HCT116 (cell line): ENCODE results near the gene FOXP1. TPM values are rescaled to one million over a fixed set of nuclear protein-coding genes. Genes with fewer than 3 reads are reported as not detected.

ENCODE experiments used
- ATAC-seq: fragments of 200-7000 bp; cut with Tn5 transposase; 2 replicates; pipeline ENCODE4 v1.9.1; 2020; ENCODE audit warnings: mild to moderate bottlenecking, moderate library complexity
- BruUV-seq: library from RNA; stranded (reverse); fragments of 400-500 nt; replicated peaks from 2 replicates; lab custom pipeline; 2021; lab: Mats Ljungman, UMichigan
- CTCF ChIA-PET: fragments of 300-600 bp; sonication (Branson Sonifier 250); formaldehyde crosslinking; loops from one replicate; lab custom pipeline; 2021; ENCODE audit warnings: antibody characterized with exemption; lab: Charles Lee
- POLR2A ChIA-PET: fragments of 300-600, 350-600 bp; sonication (Branson Sonifier 250); formaldehyde crosslinking; loops from one replicate; lab custom pipeline; 2021; ENCODE audit warnings: antibody characterized with exemption; lab: Charles Lee
- RAD21 ChIA-PET, 2 experiments: fragments of 300-600 bp; sonication (Branson Sonifier 250); formaldehyde crosslinking; loops; one replicate each; lab custom pipeline; 2023; ENCODE audit warnings: low total read pairs in 2 of 2; ENCODE audit not compliant: uncharacterized antibody in 2 of 2, unreplicated experiment in 2 of 2, low non-redundant PET in 1 of 2; lab: Charles Lee
- DNase-seq: peaks from one replicate; pipeline ENCODE4 v3.0.0-alpha.2; 2010; ENCODE audit warnings: low read depth, low spot score
- H2AFZ ChIP-seq: fragments of 200-600 bp; shearing (Covaris generic), sonication (generic); 2 replicates; pipeline ENCODE4 v1.6.1; 2017; ENCODE audit warnings: low read depth, mixed run types, mixed read lengths, antibody characterized with exemption, low read length; ENCODE audit not compliant: poor library complexity, severe bottlenecking
- H3K27ac ChIP-seq: 2 replicates; pipeline ENCODE4 v1.5.1; 2012; ENCODE audit warnings: low read depth, low read length
- H3K27me3 ChIP-seq: fragments of 200-600 bp; sonication (generic); 2 replicates; pipeline ENCODE4 v1.6.1; 2016; ENCODE audit warnings: mixed run types, low read length, mixed read lengths; ENCODE audit not compliant: insufficient read depth
- H3K36me3 ChIP-seq, 2 experiments: fragments of 200-500 bp in 1 of 2; fragments of 200-600 bp in 1 of 2; sonication (Bioruptor generic) in 1 of 2; sonication (generic) in 1 of 2; 2 replicates each; pipeline versions ENCODE4 v1.5.1 to v1.6.1; 2014 to 2016; ENCODE audit warnings: low read length in 2 of 2, inconsistent platforms in 1 of 2, mixed read lengths in 1 of 2, mixed run types in 1 of 2; ENCODE audit not compliant: insufficient read depth in 2 of 2, control insufficient read depth in 1 of 2
- H3K4me1 ChIP-seq, 2 experiments: fragments of 200-600 bp in 1 of 2; sonication (generic) in 1 of 2; 2 replicates each; pipeline versions ENCODE4 v1.5.1 to v1.6.1; 2012 to 2017; ENCODE audit warnings: low read length in 2 of 2, inconsistent platforms in 1 of 2, mild to moderate bottlenecking in 1 of 2, mixed read lengths in 1 of 2, mixed run types in 1 of 2, moderate library complexity in 1 of 2; ENCODE audit not compliant: insufficient read depth in 2 of 2, control insufficient read depth in 1 of 2
- H3K4me2 ChIP-seq: fragments of 200-600 bp; sonication (generic); 2 replicates; pipeline ENCODE4 v1.6.1; 2017; ENCODE audit warnings: mixed run types, low read length, mixed read lengths
- H3K4me3 ChIP-seq, 2 experiments: fragments of 200-600 bp in 1 of 2; sonication (generic) in 1 of 2; replicated peaks in 1 of 2; 2 replicates each; pipeline ENCODE4 v1.5.1; 2011 to 2016; ENCODE audit warnings: low read length in 2 of 2, control low read depth in 1 of 2, low read depth in 1 of 2, mild to moderate bottlenecking in 1 of 2, mixed read lengths in 1 of 2, mixed run types in 1 of 2
- H3K79me2 ChIP-seq: fragments of 200-600 bp; sonication (generic); 2 replicates; pipeline ENCODE4 v1.6.1; 2017; ENCODE audit warnings: mild to moderate bottlenecking, mixed run types, low read length, moderate library complexity, mixed read lengths; ENCODE audit not compliant: insufficient read depth
- H3K9ac ChIP-seq: fragments of 200-600 bp; sonication (generic); 2 replicates; pipeline ENCODE4 v1.6.1; 2016; ENCODE audit warnings: low read length, mixed read lengths
- H3K9me2 ChIP-seq: fragments of 200-600 bp; sonication (generic), shearing (Covaris generic); 2 replicates; pipeline ENCODE4 v1.6.1; 2017; ENCODE audit warnings: mixed run types, mild to moderate bottlenecking, moderate library complexity; ENCODE audit not compliant: insufficient read depth
- H3K9me3 ChIP-seq, 2 experiments: fragments of 200-500 bp in 1 of 2; fragments of 200-600 bp in 1 of 2; sonication (Bioruptor generic) in 1 of 2; sonication (generic) in 1 of 2; 2 replicates each; pipeline ENCODE4 v1.6.1; 2014 to 2017; ENCODE audit warnings: low read length in 2 of 2, mixed read lengths in 2 of 2, inconsistent platforms in 1 of 2, low read depth in 1 of 2, mild to moderate bottlenecking in 1 of 2, mixed run types in 1 of 2, moderate library complexity in 1 of 2; ENCODE audit not compliant: control insufficient read depth in 1 of 2, insufficient read depth in 1 of 2
- H4K20me1 ChIP-seq: fragments of 200-600 bp; sonication (generic), shearing (Covaris generic); 2 replicates; pipeline ENCODE4 v1.6.1; 2017; ENCODE audit warnings: mixed run types, mild to moderate bottlenecking, moderate library complexity; ENCODE audit not compliant: insufficient read depth
- CBX3 ChIP-seq: IDR thresholded peaks from 2 replicates; pipeline ENCODE4 v1.6.1; 2012; ENCODE audit warnings: low read depth
- EGR1 ChIP-seq: IDR thresholded peaks from 2 replicates; pipeline ENCODE4 v1.6.1; 2012; ENCODE audit warnings: low read depth
- ELF1 ChIP-seq: IDR thresholded peaks from 2 replicates; pipeline ENCODE4 v1.6.1; 2012; ENCODE audit warnings: low read depth, borderline replicate concordance
- EZH2 ChIP-seq: fragments of 200-600 bp; sonication (generic); IDR thresholded peaks from 2 replicates; pipeline ENCODE4 v1.6.1; 2017; ENCODE audit warnings: antibody characterized with exemption, mixed run types
- EZH2phosphoT487 ChIP-seq: fragments of 200-600 bp; IDR thresholded peaks from 2 replicates; pipeline ENCODE4 v1.6.1; 2018; ENCODE audit warnings: antibody characterized with exemption, borderline replicate concordance
- FOSL1 ChIP-seq: IDR thresholded peaks from 2 replicates; pipeline ENCODE4 v1.6.1; 2012; ENCODE audit warnings: low read depth
- POLR2A ChIP-seq: IDR thresholded peaks from 2 replicates; pipeline ENCODE4 v1.7.0; 2011; ENCODE audit warnings: borderline replicate concordance; ENCODE audit not compliant: insufficient read depth, insufficient read length; ENCODE audit errors: extremely low read depth
- POLR2AphosphoS5 ChIP-seq: IDR thresholded peaks from 2 replicates; pipeline ENCODE4 v1.6.1; 2011; ENCODE audit warnings: mild to moderate bottlenecking, low read depth, low read length, moderate library complexity
- RAD21 ChIP-seq: IDR thresholded peaks from 2 replicates; pipeline ENCODE4 v1.6.1; 2012; ENCODE audit warnings: low read depth, mild to moderate bottlenecking
- REST ChIP-seq: IDR thresholded peaks from 2 replicates; pipeline ENCODE4 v1.6.1; 2012; ENCODE audit warnings: low read depth
- SIN3A ChIP-seq: IDR thresholded peaks from 2 replicates; pipeline ENCODE4 v1.6.1; 2012; ENCODE audit warnings: low read depth
- SP1 ChIP-seq: IDR thresholded peaks from 2 replicates; pipeline ENCODE4 v1.6.1; 2012; ENCODE audit warnings: low read depth
- SRF ChIP-seq: IDR thresholded peaks from 2 replicates; pipeline ENCODE4 v1.6.1; 2012; ENCODE audit warnings: low read depth
- YY1 ChIP-seq: IDR thresholded peaks from 2 replicates; pipeline ENCODE4 v1.6.1; 2011; ENCODE audit warnings: low read length, low read depth, moderate library complexity, mild to moderate bottlenecking; ENCODE audit not compliant: insufficient replicate concordance; ENCODE audit errors: extremely low read depth
- ZFX ChIP-seq: fragments of 450-650 bp; IDR thresholded peaks from 2 replicates; pipeline ENCODE4 v1.6.1; 2017
- ZNF274 ChIP-seq: fragments of 200-500 bp; sonication (Bioruptor generic); IDR thresholded peaks from 2 replicates; pipeline ENCODE4 v1.6.1; 2014; ENCODE audit warnings: mild to moderate bottlenecking, low read depth, low read length, inconsistent platforms
- intact Hi-C: fragments of 100-400 bp; cut with micrococcal nuclease; formaldehyde crosslinking; loops from 2 replicates; pipeline ENCODE4 v1.10.0; 2022
- total RNA-seq: library from RNA; stranded (reverse); gene quantifications from one replicate; pipeline ENCODE4 v1.2.1, GENCODE V29; 2021; ENCODE audit not compliant: unreplicated experiment
- TF ChIP-seq, protein P1 (sequence below): IDR thresholded peaks from 2 replicates; pipeline ENCODE4 v1.6.1; 2012
- TF ChIP-seq, protein P2 (sequence below): IDR thresholded peaks from 2 replicates; pipeline ENCODE4 v1.6.1; 2012

FOXP1 gene
- total RNA-seq, 1 experiment from 2014 or later, result 11.4 TPM

DNA sequence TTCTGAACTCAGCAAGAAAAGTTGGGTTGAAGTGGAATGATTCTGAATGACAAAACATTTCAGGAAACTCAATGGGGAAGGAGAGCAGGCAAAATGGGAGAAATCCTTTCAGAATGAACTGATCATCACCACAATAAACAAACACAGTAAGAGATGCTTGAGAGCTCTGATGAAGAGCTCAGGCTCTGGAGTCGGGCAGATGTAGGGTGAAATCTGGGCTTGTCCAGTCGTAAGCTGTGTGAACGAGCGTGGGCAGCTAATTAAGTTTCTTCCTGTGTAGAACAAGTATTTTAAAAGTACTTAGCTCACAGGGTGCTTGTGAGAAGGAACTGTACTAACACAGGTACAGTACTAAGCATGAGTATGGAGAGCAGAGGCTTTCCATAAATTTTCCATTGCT lies 406.2 kb downstream of the FOXP1 start:
- CTCF ChIA-PET, result no interaction called here

GRCh38 chr3:71176366-71176765 lies 407.2 kb downstream of the FOXP1 start:
- ChIA-PET POLR2A (no interaction called here), CTCF (no interaction called here), RAD21 (no interaction called here)
- no peak overlapping the region for H3K9ac ChIP-seq
- DNase-seq (no peak), ATAC-seq (no peak)
- H3K4me2 ChIP-seq, result no peak overlapping the region
- H3K27ac ChIP-seq, result no peak overlapping the region
- no peaks in the 10 kb centered on the region for H3K9me3 ChIP-seq
- no peaks in the 10 kb centered on the region for H3K36me3 ChIP-seq
- H3K9me2 ChIP-seq, result no peaks in the 10 kb centered on the region
- intact Hi-C loops, result no loop called here
- no peaks in the 10 kb centered on the region for H3K4me1 ChIP-seq
- H3K4me3 ChIP-seq, result no peak overlapping the region
- no peak overlapping the region for H2AFZ ChIP-seq
- H3K79me2 ChIP-seq, result no peaks in the 10 kb centered on the region
- no peaks in the 10 kb centered on the region for H3K27me3 ChIP-seq
- no peaks in the 10 kb centered on the region for H4K20me1 ChIP-seq
- TF ChIP-seq FOSL1 (no peak), ELF1 (no peak), EZH2 (no peak), RAD21 (no peak), SIN3A (no peak), SRF (no peak), REST (no peak), EGR1 (no peak), EZH2phosphoT487 (no peak), CBX3 (no peak), SP1 (no peak), YY1 (no peak), ZNF274 (no peak), POLR2A (no peak), ZFX (no peak), POLR2AphosphoS5 (no peak)
- TF ChIP-seq, protein P1, sequence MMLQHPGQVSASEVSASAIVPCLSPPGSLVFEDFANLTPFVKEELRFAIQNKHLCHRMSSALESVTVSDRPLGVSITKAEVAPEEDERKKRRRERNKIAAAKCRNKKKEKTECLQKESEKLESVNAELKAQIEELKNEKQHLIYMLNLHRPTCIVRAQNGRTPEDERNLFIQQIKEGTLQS, result no peak
- TF ChIP-seq, protein P2, sequence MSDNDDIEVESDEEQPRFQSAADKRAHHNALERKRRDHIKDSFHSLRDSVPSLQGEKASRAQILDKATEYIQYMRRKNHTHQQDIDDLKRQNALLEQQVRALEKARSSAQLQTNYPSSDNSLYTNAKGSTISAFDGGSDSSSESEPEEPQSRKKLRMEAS, result no peak
- BruUV-seq, result no TSS peak

More for the DNA sequence above, 406.2 kb downstream of the FOXP1 start:
- Histone ChIP-seq H3K9me2 (no peaks in the 10 kb centered on the region), H3K36me3 (no peaks in the 10 kb centered on the region), H3K9me3 (no peaks in the 10 kb centered on the region), H3K27ac (no peak overlapping the region), H3K4me2 (no peak overlapping the region), H3K27me3 (no peaks in the 10 kb centered on the region), H3K79me2 (no peaks in the 10 kb centered on the region), H3K9ac (no peak overlapping the region), H3K4me1 (no peaks in the 10 kb centered on the region), H3K4me3 (no peak overlapping the region), H2AFZ (no peak overlapping the region), H4K20me1 (no peaks in the 10 kb centered on the region)
- ChIA-PET RAD21 (no interaction called here), POLR2A (no interaction called here)
- no peak for DNase-seq
- intact Hi-C loops, result no loop called here
- ATAC-seq, result no peak
- no TSS peak for BruUV-seq
- TF ChIP-seq SRF, result no peak
